AG20443 (cell line): ENCODE measurements around the gene PGAP6.
"Not testable (repeated sequence)": the region's sequence is repeated elsewhere in the genome, so short reads cannot be mapped to it uniquely, and the experiment has no call there.

ENCODE experiments used
- DNase-seq: peaks from one replicate; pipeline ENCODE4 v3.0.0; 2012; ENCODE audit warnings: low spot score, mixed read lengths

The PGAP6 gene

GRCh38 chr16:400061-400591 is 18.3 kb upstream of the PGAP6 start:
- no peak for DNase-seq

DNA sequence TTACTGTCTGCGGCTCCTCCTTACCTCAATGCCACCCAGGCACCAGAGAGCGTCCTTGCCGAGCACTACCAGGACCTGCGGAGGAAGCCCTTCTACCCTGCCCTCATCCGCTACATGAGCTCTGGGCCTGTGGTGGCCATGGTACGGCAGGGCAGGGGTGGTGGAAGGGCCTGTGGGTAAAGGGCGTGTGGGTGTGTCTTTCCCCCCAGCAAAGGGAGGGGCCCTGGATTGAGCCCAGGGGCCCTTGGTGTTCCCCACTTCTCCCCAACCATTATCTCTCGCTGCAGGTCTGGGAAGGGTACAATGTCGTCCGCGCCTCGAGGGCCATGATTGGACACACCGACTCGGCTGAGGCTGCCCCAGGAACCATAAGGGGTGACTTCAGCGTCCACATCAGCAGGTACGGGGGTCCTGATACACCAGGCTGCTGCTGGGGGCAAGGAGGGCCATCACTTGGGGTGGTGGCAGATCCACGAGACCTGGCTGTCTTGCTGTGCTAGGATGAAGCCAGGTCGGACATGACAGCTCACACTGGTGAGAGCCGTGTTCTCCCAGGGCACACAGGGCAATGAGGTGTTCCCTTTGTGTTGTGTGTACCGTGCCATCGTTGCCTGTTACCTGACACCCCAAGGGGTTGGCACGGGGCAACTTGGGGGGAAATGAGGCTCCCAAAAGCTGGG is 17.7 kb upstream of the PGAP6 start:
- DNase-seq = no peak

GRCh38 chr16:398561-399339 is 17.0 kb upstream of the PGAP6 start:
- no peak for DNase-seq

GRCh38 chr16:397736-398332 is 16.1 kb upstream of the PGAP6 start:
- peak; percentile 80 for DNase-seq

DNA sequence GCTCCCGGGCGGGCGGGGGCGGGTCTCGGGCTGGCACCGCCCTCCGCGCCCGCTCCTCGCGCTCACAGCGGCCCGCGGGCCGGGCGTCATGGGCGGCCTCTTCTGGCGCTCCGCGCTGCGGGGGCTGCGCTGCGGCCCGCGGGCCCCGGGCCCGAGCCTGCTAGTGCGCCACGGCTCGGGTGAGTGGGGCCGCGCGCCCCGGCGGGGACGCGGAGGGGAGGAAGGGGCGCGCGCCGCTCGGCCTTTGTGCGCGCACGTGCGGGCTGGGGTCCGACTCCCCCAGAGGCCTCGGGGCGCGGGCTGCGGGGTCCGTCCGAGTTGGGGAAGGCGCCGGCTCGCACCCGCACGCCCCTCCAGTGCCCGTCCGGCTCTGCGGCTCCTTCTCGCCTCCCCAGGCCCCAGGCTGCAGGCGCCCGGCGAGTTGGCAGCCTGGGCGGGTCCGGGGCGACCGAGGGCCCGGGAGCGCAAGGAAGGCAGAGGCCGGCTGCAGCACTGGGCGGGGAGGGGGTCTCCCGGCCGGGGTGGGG is 15.4 kb upstream of the PGAP6 start, which contains the start of gene NME4:
Gene NME4 (plus strand): TSS at position 65 of the 527 bp plus-strand sequence. CDS start 24 bp downstream, at position 89.
- peak; percentile 71 for DNase-seq

GRCh38 chr16:396605-397004 is 14.8 kb upstream of the PGAP6 start:
- peak; percentile 80 for DNase-seq

GRCh38 chr16:396199-396598 is 14.4 kb upstream of the PGAP6 start:
- no peak for DNase-seq

DNA sequence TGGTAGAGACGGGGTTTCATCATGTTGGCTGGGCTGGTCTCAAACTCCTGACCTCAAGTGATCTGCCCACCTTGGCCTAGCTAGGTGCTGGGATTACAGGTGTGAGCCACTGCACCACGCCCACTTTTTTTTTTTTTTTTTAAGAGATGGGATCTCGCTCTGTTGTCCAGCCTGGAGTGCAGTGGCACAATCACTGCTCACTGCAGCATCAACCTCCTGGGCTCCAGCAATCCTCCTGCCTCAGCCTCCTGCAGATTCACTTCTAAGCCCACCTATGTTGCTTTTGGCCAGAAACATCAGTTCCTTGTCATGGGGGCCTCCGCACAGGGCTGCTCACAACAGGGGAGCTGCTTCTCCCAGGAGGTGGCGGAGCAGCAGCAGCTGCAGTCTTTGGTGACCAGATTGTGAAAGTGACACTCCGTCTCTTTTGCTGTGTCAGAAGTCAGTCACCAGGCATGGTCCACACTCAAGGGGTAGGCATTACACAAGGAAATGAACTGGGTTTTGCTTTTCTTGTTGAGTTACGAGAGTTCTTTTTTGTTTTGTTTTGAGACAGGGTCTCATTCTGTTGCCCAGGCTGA is 10.8 kb upstream of the PGAP6 start:
- DNase-seq = no peak

GRCh38 chr16:391885-392335 is 10.1 kb upstream of the PGAP6 start:
- peak; percentile 71 for DNase-seq

GRCh38 chr16:389352-389751 is 7.6 kb upstream of the PGAP6 start:
- no peak for DNase-seq

GRCh38 chr16:387761-388666 is 6.2 kb upstream of the PGAP6 start:
- not testable (repeated sequence) for DNase-seq

DNA sequence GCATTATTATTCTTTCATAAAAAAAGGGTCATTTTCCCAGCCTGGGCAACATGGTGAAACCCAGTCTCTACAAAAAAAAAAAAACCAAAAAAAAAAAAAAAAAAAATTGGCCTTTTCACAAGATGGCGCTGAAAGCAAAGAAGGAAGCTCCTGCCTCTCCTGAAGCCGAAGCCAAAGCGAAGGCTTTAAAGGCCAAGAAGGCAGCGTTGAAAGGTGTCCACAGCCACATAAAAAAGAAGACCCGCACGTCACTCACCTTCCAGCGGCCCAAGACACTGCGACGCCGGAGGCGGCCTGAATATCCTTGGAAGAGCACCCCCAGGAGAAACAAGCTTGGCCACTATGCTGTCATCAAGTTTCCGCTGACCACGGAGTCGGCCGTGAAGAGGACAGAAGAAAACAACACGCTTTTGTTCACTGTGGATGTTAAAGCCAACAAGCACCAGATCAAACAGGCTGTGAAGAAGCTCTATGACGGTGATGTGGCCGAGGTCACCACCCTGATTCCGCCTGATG is 4.9 kb upstream of the PGAP6 start:
- DNase-seq = no peak

DNA sequence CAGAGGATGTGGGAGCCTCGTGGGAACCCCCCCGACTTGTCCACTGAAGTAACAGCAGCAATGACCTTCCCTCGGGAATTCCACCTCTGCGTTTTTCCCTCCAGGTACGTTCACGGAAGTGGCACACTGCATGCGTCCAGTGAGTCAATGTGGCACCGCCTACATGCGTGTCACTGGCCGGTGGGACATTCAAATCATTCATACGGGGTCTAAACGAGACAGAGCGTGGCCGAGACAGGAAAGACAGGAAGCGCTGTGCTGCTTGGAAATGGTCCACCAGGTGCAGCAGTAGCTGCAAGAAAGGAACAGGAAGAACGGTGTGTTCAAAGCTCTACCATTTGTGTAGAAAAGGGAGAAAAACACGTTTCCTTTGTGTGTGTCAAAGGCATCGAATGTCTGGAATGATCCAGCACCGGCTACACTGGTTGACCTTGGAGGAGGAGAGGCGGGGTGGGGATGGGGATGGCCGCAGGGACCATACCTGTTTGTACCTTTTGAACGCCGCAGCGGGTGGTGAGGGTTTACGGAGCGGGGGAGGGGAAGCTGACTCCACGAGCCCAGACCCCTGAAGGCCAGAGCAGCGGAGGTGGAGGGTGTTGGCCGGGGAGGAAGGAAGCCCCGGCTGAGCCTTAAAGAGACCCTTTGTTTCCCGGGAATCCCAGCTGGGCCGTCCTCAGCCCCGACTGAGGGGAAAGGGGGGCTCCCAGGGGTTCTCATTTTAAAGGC is 1.7 kb upstream of the PGAP6 start:
- DNase-seq = no peak

GRCh38 chr16:381012-381788 is 578 bp downstream of the PGAP6 start:
- peak; percentile 42 for DNase-seq

DNA sequence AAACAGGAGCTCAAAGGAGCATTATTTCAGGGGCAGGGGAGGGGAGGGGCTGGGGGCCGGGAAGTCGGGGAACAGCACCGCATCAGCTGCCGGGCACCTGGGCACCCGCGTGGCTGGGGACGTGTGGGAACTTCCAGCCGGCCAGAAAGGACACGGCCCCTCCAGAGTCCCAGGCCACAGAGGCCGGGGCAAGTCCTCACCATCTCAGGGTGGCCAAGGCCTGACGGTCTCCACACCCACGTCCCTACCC is 1.1 kb downstream of the PGAP6 start:
- peak; percentile 39 for DNase-seq

DNA sequence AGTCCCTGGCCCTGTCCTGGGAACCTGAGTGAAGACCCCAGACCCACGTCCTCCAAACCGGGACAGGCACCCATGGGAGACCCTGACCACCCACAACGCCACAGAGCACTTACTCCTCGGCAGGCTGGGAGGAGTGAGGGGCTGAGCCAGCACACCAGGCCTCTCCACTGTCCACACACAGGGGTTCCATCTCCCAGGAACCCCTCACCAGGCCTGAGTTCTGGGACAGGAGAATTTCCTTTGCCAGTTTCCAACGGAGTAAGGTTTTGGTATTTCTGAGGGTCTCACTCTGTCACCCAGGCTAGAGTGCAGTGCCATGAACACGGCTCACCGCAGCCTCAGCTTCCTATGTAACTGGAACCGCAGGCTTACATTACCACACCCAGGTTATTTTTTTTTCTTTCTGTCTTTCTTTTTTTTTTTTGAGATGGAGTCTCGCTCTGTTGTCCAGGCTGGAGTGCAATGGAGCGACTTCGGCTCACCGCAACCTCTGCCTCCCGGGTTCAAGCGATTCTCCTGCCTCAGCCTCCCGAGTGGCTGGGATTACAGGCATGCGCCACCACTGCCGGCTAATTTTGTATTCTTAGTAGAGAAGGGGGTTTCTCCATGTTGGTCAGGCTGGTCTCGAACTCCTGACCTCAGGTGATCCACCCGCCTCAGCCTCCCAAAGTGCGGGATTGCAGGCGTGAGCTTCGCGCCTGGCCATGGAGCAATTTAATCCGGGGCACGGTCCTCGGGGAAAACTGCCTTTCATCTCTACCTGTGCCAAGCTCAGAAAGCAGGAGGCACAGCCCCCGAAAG is 1.6 kb downstream of the PGAP6 start:
- DNase-seq = no peak

DNA sequence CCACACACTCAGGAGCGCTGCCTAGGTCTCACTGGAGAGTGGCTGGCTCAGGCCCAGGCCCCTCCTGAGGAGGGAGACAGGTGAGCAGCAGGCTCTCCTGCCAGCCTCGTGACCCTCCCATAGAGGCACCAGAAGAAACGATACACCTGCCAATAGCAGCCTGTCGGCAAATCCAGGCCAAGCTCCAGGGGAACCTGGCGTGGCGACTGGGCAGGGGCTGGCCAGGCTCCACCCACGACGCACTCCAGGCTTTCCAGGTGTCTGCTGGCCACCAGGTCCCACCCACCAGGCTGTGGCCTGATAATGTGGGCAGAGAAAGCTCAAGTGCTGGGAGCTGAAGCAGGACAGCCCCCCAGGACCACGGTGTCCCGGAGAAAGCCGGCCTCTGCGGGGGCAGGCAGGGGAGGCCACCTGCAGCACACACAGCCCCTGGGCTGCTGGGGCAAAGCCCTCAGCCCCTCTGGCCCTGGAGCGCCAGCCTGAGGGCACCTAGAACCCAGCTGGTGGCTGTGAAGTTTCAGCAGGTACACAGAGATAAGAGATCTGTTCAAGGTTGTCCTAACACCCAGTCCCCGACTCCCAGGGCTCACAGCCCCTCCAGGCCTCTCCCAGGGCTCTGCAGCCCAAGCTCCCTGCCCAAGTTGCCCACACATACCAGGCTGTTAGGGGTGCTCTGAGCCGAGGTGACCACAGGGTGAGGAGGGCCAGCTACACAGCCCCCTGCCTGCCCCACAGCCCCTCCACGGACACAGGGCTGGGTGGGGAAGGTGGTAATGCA is 2.4 kb downstream of the PGAP6 start:
- DNase-seq = no peak

GRCh38 chr16:378821-379182 is 3.0 kb downstream of the PGAP6 start:
- no peak for DNase-seq
